HEK293 (cell line): ENCODE measurements around the gene PKNOX2.

Source experiments
- CTCF ChIP-seq: fragments of 450-650 bp; formaldehyde crosslinking; IDR thresholded peaks from 2 replicates; pipeline ENCODE4 v1.5.1; 2016; ENCODE audit warnings: missing biosample characterization, missing genetic modification characterization
- ELK4 ChIP-seq: IDR thresholded peaks from 2 replicates; pipeline ENCODE4 v1.6.1; 2011; ENCODE audit warnings: mild to moderate bottlenecking, low read depth, low read length, borderline replicate concordance
- FEZF1 ChIP-seq: fragments of 450-650 bp; formaldehyde crosslinking; IDR thresholded peaks from 2 replicates; pipeline ENCODE4 v1.5.1; 2016; ENCODE audit warnings: missing biosample characterization, missing genetic modification characterization
- KLF10 ChIP-seq: fragments of 450-650 bp; IDR thresholded peaks from 2 replicates; pipeline ENCODE4 v1.5.1; 2018; ENCODE audit warnings: missing biosample characterization, mild to moderate bottlenecking, missing genetic modification characterization
- MYNN ChIP-seq: fragments of 450-650 bp; formaldehyde crosslinking; IDR thresholded peaks from 2 replicates; pipeline ENCODE4 v1.5.1; 2016; ENCODE audit warnings: missing biosample characterization, missing genetic modification characterization, borderline replicate concordance
- YY1 ChIP-seq: fragments of 450-650 bp; formaldehyde crosslinking; IDR thresholded peaks from 2 replicates; pipeline ENCODE4 v1.5.1; 2018; ENCODE audit warnings: missing biosample characterization, missing genetic modification characterization
- YY2 ChIP-seq: fragments of 450-650 bp; formaldehyde crosslinking; IDR thresholded peaks from 2 replicates; pipeline ENCODE4 v1.5.1; 2016; ENCODE audit warnings: missing biosample characterization, missing genetic modification characterization
- ZBTB10 ChIP-seq: fragments of 450-650 bp; formaldehyde crosslinking; IDR thresholded peaks from 2 replicates; pipeline ENCODE4 v1.5.1; 2016; ENCODE audit warnings: missing biosample characterization, missing genetic modification characterization
- ZNF146 ChIP-seq: fragments of 450-650 bp; formaldehyde crosslinking; IDR thresholded peaks from 2 replicates; pipeline ENCODE4 v1.5.1; 2016; ENCODE audit warnings: missing biosample characterization, missing genetic modification characterization
- ZNF350 ChIP-seq: fragments of 450-650 bp; formaldehyde crosslinking; IDR thresholded peaks from 2 replicates; pipeline ENCODE4 v1.5.0; 2017; ENCODE audit warnings: missing biosample characterization, mild to moderate bottlenecking, missing genetic modification characterization
- ZNF571 ChIP-seq: fragments of 450-650 bp; formaldehyde crosslinking; IDR thresholded peaks from 2 replicates; pipeline ENCODE4 v1.5.0; 2017; ENCODE audit warnings: missing biosample characterization, missing genetic modification characterization
- ZNF600 ChIP-seq: fragments of 450-650 bp; formaldehyde crosslinking; IDR thresholded peaks from 2 replicates; pipeline ENCODE4 v1.5.1; 2016; ENCODE audit warnings: missing biosample characterization, missing genetic modification characterization
- TF ChIP-seq, protein P1 (sequence below): fragments of 450-650 bp; IDR thresholded peaks from 2 replicates; pipeline ENCODE4 v1.5.1; 2018; ENCODE audit warnings: missing biosample characterization, mild to moderate bottlenecking, missing genetic modification characterization
- TF ChIP-seq, protein P2 (sequence below): sonication (generic); formaldehyde crosslinking; IDR thresholded peaks from 2 replicates; pipeline ENCODE4 v1.8.1; 2022; ENCODE audit warnings: mild to moderate bottlenecking, moderate library complexity, missing genetic modification reagents

DNA sequence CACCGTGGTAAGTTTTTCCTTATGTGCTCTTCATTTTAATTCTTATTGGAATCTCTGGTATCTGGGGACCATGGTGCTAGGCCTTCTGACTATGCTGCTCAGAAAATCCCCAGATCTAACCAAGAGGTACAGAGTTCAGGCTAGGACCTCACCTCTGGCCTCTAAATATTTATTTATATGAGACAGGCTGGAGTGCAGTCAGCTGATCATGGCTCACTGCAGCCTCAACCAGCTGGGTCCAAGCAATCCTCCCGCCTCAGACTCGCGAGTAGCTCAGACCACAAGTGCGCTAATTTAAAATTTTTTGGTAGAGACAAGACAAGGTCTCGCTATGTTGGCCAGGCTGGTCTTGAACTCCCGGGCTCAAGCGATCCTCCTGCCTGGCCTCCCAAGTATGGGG is 38.4 kb downstream of the PKNOX2 start:
- TF ChIP-seq FEZF1 (tag by site-specific recombination), result no peak
- TF ChIP-seq ZBTB10 (tag by site-specific recombination), result no peak
- no peak for TF ChIP-seq YY1 (tag by site-specific recombination)
- TF ChIP-seq ZNF350, result no peak
- TF ChIP-seq YY2 (tag by site-specific recombination), result no peak
- no peak for TF ChIP-seq KLF10 (tag by site-specific recombination)
- TF ChIP-seq CTCF (tag by site-specific recombination), result no peak
- TF ChIP-seq ZNF146 (tag by site-specific recombination), result no peak
- TF ChIP-seq ZNF571 (tag by site-specific recombination), result no peak
- TF ChIP-seq, protein P1, sequence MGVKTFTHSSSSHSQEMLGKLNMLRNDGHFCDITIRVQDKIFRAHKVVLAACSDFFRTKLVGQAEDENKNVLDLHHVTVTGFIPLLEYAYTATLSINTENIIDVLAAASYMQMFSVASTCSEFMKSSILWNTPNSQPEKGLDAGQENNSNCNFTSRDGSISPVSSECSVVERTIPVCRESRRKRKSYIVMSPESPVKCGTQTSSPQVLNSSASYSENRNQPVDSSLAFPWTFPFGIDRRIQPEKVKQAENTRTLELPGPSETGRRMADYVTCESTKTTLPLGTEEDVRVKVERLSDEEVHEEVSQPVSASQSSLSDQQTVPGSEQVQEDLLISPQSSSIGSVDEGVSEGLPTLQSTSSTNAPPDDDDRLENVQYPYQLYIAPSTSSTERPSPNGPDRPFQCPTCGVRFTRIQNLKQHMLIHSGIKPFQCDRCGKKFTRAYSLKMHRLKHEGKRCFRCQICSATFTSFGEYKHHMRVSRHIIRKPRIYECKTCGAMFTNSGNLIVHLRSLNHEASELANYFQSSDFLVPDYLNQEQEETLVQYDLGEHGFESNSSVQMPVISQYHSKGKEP (tag by site-specific recombination), result no peak
- TF ChIP-seq, protein P2, sequence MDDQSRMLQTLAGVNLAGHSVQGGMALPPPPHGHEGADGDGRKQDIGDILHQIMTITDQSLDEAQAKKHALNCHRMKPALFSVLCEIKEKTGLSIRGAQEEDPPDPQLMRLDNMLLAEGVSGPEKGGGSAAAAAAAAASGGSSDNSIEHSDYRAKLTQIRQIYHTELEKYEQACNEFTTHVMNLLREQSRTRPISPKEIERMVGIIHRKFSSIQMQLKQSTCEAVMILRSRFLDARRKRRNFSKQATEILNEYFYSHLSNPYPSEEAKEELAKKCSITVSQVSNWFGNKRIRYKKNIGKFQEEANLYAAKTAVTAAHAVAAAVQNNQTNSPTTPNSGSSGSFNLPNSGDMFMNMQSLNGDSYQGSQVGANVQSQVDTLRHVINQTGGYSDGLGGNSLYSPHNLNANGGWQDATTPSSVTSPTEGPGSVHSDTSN, result no peak
- TF ChIP-seq ELK4, result no peak
- TF ChIP-seq MYNN (tag by site-specific recombination), result no peak
- no peak for TF ChIP-seq ZNF600
